Measurements from ENCODE around the gene SDF2L1.
"Not testable (repeated sequence)": the region's sequence is repeated elsewhere in the genome, so short reads cannot be mapped to it uniquely, and the experiment has no call there.

SDF2L1 gene

DNA sequence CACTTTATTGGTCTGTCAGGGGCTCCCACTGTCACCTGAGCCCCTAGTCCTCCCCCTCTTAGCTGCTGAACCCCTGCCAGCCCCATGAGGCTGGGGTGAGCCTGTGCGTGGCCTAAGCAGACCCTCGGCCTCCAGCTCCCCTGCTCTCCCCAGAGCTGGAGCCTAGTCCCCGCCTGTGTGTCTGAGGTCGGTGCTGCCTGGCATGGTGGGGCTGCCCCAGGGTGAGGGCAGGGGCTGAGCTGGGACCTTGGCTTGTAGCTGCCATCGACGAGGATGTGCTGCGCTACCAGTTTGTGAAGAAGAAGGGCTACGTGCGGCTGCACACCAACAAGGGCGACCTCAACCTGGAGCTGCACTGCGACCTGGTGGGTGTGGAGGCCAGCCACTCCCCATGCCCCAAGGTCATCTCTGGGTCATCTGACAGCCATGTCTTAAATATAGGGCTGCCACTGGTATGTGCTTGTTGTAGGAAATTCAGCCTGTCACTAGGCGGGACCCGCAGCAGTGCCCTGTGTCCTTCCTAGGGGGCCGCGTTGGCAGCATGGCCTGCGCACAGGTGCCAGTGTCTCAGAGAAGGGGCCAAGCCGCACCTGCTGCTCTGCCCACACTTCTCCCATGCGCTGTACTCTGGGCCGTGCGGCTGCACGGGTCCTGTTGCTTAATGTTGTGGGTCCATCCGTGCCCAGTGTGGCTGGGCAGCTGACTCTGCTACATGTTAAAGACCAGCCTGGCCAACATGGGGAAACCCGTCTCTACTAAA is 44.7 kb downstream of the SDF2L1 start:
- DNase-seq (ENCODE audit: low read depth in 2 of 2), result no peak

DNA sequence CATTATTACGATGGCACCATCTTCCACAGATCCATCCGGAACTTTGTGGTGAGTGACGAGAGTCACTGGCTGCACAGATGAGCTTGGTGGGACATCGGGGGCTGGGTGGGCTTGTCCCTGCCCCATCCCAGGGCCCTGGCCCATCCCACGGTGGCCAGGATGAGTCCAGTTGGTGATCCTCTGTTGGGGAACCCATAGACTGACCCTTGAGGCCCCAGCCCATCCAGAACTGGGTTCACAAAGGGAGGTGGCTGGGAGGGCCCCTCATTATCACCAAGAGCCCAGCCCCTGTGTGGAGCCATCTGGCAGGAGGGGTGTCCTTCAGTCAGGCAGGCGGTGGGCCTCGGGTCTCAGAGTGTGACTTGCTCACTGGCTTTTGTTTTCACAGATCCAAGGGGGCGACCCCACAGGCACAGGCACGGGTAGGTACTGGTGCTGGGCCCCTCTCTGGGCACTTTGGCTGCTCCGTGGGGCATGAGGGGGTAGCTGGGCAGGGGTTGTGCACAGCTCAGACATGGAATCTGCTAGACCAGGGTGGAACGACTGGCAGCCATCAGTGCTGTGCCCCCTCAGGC is 45.7 kb downstream of the SDF2L1 start:
- no peak for DNase-seq (ENCODE audit: low read depth in 2 of 2)

DNA sequence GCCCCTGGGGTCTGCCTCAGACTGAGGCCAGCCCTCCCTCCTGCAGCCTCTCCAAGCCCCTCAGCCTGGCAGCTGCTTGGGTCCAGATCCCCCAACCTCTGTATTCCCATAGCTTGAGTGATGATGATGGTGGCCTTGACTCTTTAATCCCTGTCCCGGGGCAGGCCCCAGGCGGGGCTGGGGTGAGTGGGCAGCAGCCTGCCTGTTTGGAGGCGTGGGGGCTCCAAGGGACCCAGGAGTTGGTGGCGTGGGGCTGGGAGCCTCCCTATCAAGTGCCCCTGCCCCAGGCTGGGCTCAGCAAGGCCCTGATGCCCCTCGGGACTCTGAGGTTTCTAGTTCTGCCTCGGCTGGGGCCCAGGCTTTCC is 46.2 kb downstream of the SDF2L1 start:
- DNase-seq (ENCODE audit: low read depth in 2 of 2), result no peak

- no peak for DNase-seq (ENCODE audit: low read depth in 2 of 2)
Observed at GRCh38 chr22:21688706-21689381, 46.7 kb downstream of the SDF2L1 start.

DNA sequence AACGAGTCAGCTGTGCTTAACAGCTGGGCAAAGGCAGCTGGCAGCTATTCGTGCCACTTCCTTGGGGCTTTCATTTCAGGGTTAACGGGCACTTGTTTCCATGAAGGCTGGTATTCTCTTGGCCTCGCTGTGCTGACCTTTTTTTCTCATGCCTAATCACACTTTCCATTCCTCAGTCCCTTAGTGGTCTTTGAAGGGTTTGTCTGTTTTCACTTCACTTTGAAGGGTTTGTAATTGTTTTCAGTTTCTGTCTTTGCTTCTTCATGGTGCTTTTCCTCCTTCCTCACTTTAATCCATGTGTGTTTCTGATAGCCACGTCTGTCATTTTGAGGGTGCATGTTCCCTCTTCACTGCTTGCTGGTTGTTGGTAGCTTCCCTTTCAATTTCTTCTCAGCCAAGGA is 48.3 kb downstream of the SDF2L1 start:
- no peak for DNase-seq (ENCODE audit: low read depth in 2 of 2)

- no peak for DNase-seq (ENCODE audit: low read depth in 2 of 2)
Observed at GRCh38 chr22:21691816-21692215, 49.7 kb downstream of the SDF2L1 start.

DNA sequence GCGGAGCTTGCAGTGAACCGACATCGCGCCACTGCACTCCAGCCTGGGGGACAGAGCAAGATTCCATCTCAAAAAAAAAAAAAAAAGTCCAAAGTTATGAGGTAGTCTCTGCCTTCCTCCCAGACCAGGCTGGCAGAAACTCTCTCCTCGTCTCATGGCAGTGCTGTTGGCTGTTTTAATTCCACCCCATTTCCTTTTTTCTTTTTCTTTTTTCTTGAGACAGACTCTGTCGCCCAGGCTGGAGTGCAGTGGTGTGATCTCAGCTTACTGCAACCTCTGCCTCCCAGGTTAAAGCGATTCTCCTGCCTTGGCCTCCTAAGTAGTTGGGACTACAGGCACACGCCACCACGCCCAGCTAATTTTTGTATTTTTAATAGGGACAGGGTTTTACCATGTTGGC is 50.8 kb downstream of the SDF2L1 start:
- not testable (repeated sequence) for DNase-seq (ENCODE audit: low read depth in 2 of 2)

DNA sequence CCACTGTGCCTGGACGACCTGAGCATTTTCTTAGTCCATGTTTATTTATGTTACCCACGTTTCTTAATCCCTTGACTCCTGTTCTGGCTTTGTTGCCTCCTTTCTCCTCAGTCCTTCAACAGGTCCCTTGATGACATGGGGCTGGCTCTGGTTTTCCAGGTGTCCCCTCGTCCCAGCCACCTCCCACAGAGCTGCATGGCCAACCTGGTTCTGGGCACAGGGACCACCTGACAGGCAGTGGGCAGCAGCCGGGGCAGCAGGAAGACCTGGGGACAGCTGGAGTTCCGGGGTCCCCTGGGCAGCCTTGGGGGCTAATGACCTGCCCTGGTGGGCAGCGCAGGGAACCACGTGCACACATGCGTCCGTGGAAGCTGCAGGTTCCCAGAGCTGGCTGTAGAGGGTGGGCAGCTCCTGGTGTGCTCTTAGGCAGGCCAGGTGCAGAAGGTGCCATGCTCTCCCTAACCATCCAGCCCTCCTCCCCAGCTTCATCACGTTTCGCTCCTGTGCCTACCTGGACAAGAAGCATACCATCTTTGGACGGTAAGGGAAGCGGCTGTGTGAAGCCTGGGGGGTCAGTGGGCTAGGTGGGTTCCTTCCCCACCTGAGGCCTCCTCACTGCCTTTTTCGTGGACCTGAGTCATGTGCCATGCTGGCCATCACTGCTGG is 51.4 kb downstream of the SDF2L1 start:
- DNase-seq (ENCODE audit: low read depth in 2 of 2), result no peak

All from stimulated activated CD8-positive, alpha-beta memory T cell treated with anti-CD3 and anti-CD28 coated beads, Interleukin-7, amount 100 ng/mL, for 1 hour (primary cell).